Gastroesophageal sphincter (tissue), 4 donors: Measurements from ENCODE around the gene TRIO. TPM values are rescaled to one million over a fixed set of nuclear protein-coding genes. Genes with fewer than 3 reads are reported as not detected.

Experiments
- ATAC-seq: fragments of 150-250 bp; one replicate; pipeline ENCODE4 v1.9.1; 2016; ENCODE audit warnings: mild to moderate bottlenecking, moderate library complexity
- H3K27ac ChIP-seq, 4 donors: fragments of 200-600 bp; sonication (generic) in 3 of 4; 1 replicate in 3 of 4; 2 replicates in 1 of 4; pipeline ENCODE4 v1.5.1; 2016 to 2019
- H3K27me3 ChIP-seq: fragments of 200-600 bp; sonication (generic); one replicate; pipeline ENCODE4 v1.5.1; 2019
- H3K36me3 ChIP-seq, 2 donors: fragments of 200-600 bp; sonication (generic); one replicate each; pipeline ENCODE4 v1.5.1; 2019; ENCODE audit warnings: control low read depth in 1 of 2
- H3K4me1 ChIP-seq, 3 donors: fragments of 200-600 bp; sonication (generic); 1 replicate in 2 of 3; 2 replicates in 1 of 3; pipeline ENCODE4 v1.5.1; 2016 to 2019; ENCODE audit warnings: control low read depth in 2 of 3
- H3K4me3 ChIP-seq, 2 donors: fragments of 200-600 bp; sonication (generic); one replicate each; pipeline ENCODE4 v1.5.1; 2019; ENCODE audit warnings: mild to moderate bottlenecking in 1 of 2, moderate library complexity in 1 of 2
- H3K9me3 ChIP-seq, 3 donors: fragments of 200-600 bp; sonication (generic); one replicate each; pipeline ENCODE4 v1.5.1; 2017 to 2019; ENCODE audit warnings: control low read depth in 2 of 3
- CTCF ChIP-seq, 4 experiments: fragments of 200-600 bp in 2 of 4; fragments of 450-650 bp in 2 of 4; sonication (generic) in 1 of 4; IDR thresholded peaks; one replicate each; pipeline ENCODE4 v1.5.1; 2017 to 2019; ENCODE audit warnings: antibody characterized with exemption in 4 of 4, mild to moderate bottlenecking in 2 of 4, moderate library complexity in 2 of 4
- EP300 ChIP-seq: sonication (generic); formaldehyde crosslinking; IDR thresholded peaks from one replicate; pipeline ENCODE4 v1.6.1; 2017; ENCODE audit warnings: antibody characterized with exemption, mild to moderate bottlenecking
- POLR2A ChIP-seq, 2 donors: fragments of 450-650 bp; IDR thresholded peaks; one replicate each; pipeline ENCODE4 v1.6.1; 2017; ENCODE audit warnings: antibody characterized with exemption in 2 of 2, mild to moderate bottlenecking in 2 of 2, moderate library complexity in 1 of 2
- POLR2AphosphoS5 ChIP-seq: sonication (generic); formaldehyde crosslinking; IDR thresholded peaks from one replicate; pipeline ENCODE4 v1.6.1; 2017; ENCODE audit warnings: antibody characterized with exemption
- WGBS, 2 donors: methylation state at CpG; one replicate each; pipeline ENCODE4 v1.1.5; 2018; ENCODE audit warnings: low coverage in 1 of 2; 5-methylcytosine and 5-hydroxymethylcytosine counted together
- total RNA-seq, 4 donors: library from RNA; depleted of rRNA; stranded (reverse); fragments of >200 nt; gene quantifications; one replicate each; pipeline ENCODE4 v1.1.0, GENCODE V29; 2016

Gene TRIO
- total RNA-seq, 4 donors from 2014 or later, result 69.2 to 257 (median 172) TPM

GRCh38 chr5:14322437-14323187 lies 179.5 kb downstream of the TRIO start:
- no peaks in the 10 kb centered on the region for H3K27me3 ChIP-seq
- peaks cover 0 to 25% (median 0%) of the 10 kb centered on the region in 3 donors for H3K4me1 ChIP-seq
- no peak for ATAC-seq
- WGBS, 2 donors, result 50 to 65% methylated on average over 1 to 2 of the region's 4 CpGs
- no peak overlapping the region for H3K27ac ChIP-seq
- H3K9me3 ChIP-seq, result no peaks in the 10 kb centered on the region
- peaks cover 0 to 56% of the 10 kb centered on the region in 2 donors for H3K36me3 ChIP-seq
- TF ChIP-seq POLR2A (IDR thresholded peaks at IDR 0.05) (no peak), CTCF (IDR thresholded peaks at IDR 0.05) (no peak), EP300 (no peak), POLR2AphosphoS5 (no peak)
- H3K4me3 ChIP-seq, result no peak overlapping the region

- 98 to 100% methylated on average over 2 to 7 of the region's 7 CpGs for WGBS, 2 donors
- Histone ChIP-seq H3K27ac (no peak overlapping the region), H3K4me3 (no peak overlapping the region), H3K9me3 (no peaks in the 10 kb centered on the region), H3K4me1 (peaks cover 0 to 29% (median 0%) of the 10 kb centered on the region in 3 donors), H3K36me3 (peaks cover 0 to 51% of the 10 kb centered on the region in 2 donors), H3K27me3 (no peaks in the 10 kb centered on the region)
- TF ChIP-seq POLR2AphosphoS5 (no peak), POLR2A (IDR thresholded peaks at IDR 0.05) (no peak), CTCF (IDR thresholded peaks at IDR 0.05) (no peak), EP300 (no peak)
- ATAC-seq, result no peak
Measured at GRCh38 chr5:14323466-14323865, 180.3 kb downstream of the TRIO start.

- ATAC-seq, result no peak
- H3K27ac ChIP-seq, result no peak overlapping the region
- no peaks in the 10 kb centered on the region for H3K27me3 ChIP-seq
- peaks cover 0 to 41% of the 10 kb centered on the region in 2 donors for H3K36me3 ChIP-seq
- no peak overlapping the region for H3K4me3 ChIP-seq
- TF ChIP-seq POLR2AphosphoS5, result no peak
- TF ChIP-seq POLR2A (IDR thresholded peaks at IDR 0.05), result no peak
- no peak for TF ChIP-seq CTCF (IDR thresholded peaks at IDR 0.05)
- no peak for TF ChIP-seq EP300
- WGBS, 2 donors, result 93% methylated on average over 3 to 7 of the region's 7 CpGs
- peaks cover 0 to 21% (median 0%) of the 10 kb centered on the region in 3 donors for H3K4me1 ChIP-seq
- no peaks in the 10 kb centered on the region for H3K9me3 ChIP-seq
Measured at GRCh38 chr5:14325369-14325768, 182.2 kb downstream of the TRIO start.

DNA sequence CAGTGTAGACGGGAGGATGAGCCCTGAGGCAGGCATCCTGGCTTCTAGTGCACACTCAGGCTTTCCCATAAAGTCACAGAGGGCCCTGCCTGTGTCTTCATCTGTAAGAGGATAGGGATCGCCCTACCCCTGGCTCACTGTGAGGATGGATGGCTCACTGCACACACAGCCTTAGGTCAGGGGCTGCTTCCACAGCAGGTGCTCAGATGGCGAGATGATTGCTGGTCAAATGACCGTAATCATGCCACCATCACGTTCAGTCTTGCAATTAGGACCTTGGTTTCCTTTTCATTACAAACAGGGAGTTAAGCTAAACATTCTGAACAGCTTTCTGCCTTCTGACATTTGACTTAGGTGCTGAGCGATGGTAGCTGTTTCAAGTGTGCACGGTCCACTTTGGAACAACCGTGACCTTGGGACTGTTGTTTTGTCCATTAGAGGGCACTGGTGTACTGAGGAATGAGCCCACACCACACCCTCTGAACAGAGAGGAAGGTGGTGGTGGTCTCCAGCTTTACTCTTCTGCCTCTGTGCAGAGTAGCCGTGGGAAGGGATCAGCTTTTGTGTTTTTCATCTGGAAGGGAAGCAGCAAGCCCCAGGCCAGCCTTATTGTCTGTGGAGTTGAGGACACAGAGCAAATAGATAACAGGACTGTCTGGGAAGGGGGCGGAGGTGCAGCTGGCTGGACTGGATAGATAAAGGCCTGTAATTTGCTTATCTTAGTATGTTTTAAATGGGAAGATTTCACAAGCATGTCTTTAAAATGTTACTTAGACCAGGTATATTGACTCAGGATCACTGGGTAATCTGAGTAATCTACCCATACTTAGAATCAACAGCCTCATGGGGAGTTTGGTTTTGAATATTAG lies 183.1 kb downstream of the TRIO start:
- H3K27me3 ChIP-seq, result no peaks in the 10 kb centered on the region
- ATAC-seq, result no peak
- peaks cover 0 to 45% of the 10 kb centered on the region in 2 donors for H3K36me3 ChIP-seq
- no peak overlapping the region for H3K4me3 ChIP-seq
- H3K27ac ChIP-seq, result no peak overlapping the region
- 19 to 62% methylated on average over 3 to 5 of the region's 10 CpGs for WGBS, 2 donors
- H3K4me1 ChIP-seq, result peaks cover 0 to 21% (median 0%) of the 10 kb centered on the region in 3 donors
- no peaks in the 10 kb centered on the region for H3K9me3 ChIP-seq
- TF ChIP-seq EP300 (no peak), CTCF (IDR thresholded peaks at IDR 0.05) (peak in 2 of 4 experiments; percentile 17 to 46)
